HepG2 (cell line): ENCODE measurements around the gene ACTG2. TPM values are rescaled to one million over a fixed set of nuclear protein-coding genes. Genes with fewer than 3 reads are reported as not detected.

Experiments
- BCL3 ChIP-seq: sonication (generic); formaldehyde crosslinking; IDR thresholded peaks from 2 replicates; pipeline ENCODE4 v1.5.1; 2020; ENCODE audit warnings: mild to moderate bottlenecking, missing genetic modification reagents, moderate library complexity
- CREB1 ChIP-seq, 2 experiments: fragments of 450-650 bp in 1 of 2; IDR thresholded peaks; 2 replicates each; pipeline ENCODE4 v1.6.1; 2016 to 2017; ENCODE audit warnings: control low read depth in 1 of 2, mild to moderate bottlenecking in 1 of 2, missing compliant biosample characterization in 1 of 2, missing genetic modification characterization in 1 of 2
- FOXK2 ChIP-seq: fragments of 450-650 bp; IDR thresholded peaks from 2 replicates; pipeline ENCODE4 v1.6.1; 2016
- GPBP1L1 ChIP-seq: sonication (generic); formaldehyde crosslinking; IDR thresholded peaks from 2 replicates; pipeline ENCODE4 v1.5.0; 2020; ENCODE audit warnings: mild to moderate bottlenecking, missing genetic modification reagents
- HBP1 ChIP-seq: IDR thresholded peaks from 2 replicates; pipeline ENCODE4 v1.6.1; 2016; ENCODE audit warnings: low read depth, control low read depth
- HMG20B ChIP-seq: conservative IDR thresholded peaks from 2 replicates; pipeline ENCODE4 v1.6.1; 2016; ENCODE audit warnings: missing genetic modification reagents, missing compliant biosample characterization
- IRF1 ChIP-seq: sonication (generic); formaldehyde crosslinking; IDR thresholded peaks from 2 replicates; pipeline ENCODE4 v1.4.0; 2020; ENCODE audit warnings: low read depth, mild to moderate bottlenecking, missing genetic modification reagents
- MAF1 ChIP-seq: sonication (generic); formaldehyde crosslinking; IDR thresholded peaks from 2 replicates; pipeline ENCODE4 v1.5.0; 2020; ENCODE audit warnings: missing genetic modification reagents, borderline replicate concordance
- MZF1 ChIP-seq: sonication (generic); formaldehyde crosslinking; IDR thresholded peaks from 2 replicates; pipeline ENCODE4 v1.8.1; 2023; ENCODE audit warnings: mild to moderate bottlenecking, missing genetic modification reagents, borderline replicate concordance
- REXO4 ChIP-seq: sonication (generic); formaldehyde crosslinking; IDR thresholded peaks from 2 replicates; pipeline ENCODE4 v1.8.0; 2022; ENCODE audit warnings: missing genetic modification reagents, mild to moderate bottlenecking, borderline replicate concordance
- SAFB2 ChIP-seq: sonication (generic); formaldehyde crosslinking; IDR thresholded peaks from 2 replicates; pipeline ENCODE4 v1.5.1; 2020; ENCODE audit warnings: missing genetic modification reagents, low read depth, mild to moderate bottlenecking, borderline replicate concordance
- TERF1 ChIP-seq: sonication (generic); formaldehyde crosslinking; IDR thresholded peaks from 2 replicates; pipeline ENCODE4 v1.8.0; 2022; ENCODE audit warnings: mild to moderate bottlenecking, missing genetic modification reagents, moderate library complexity
- ZKSCAN1 ChIP-seq: fragments of 150-350 bp; IDR thresholded peaks from 2 replicates; pipeline ENCODE4 v1.6.1; 2014; ENCODE audit warnings: low read length
- ZNF232 ChIP-seq: sonication (generic); formaldehyde crosslinking; IDR thresholded peaks from 2 replicates; pipeline ENCODE4 v1.4.0; 2020; ENCODE audit warnings: missing genetic modification reagents, borderline replicate concordance
- ZNF557 ChIP-seq: sonication (generic); formaldehyde crosslinking; IDR thresholded peaks from 2 replicates; pipeline ENCODE4 v1.4.0; 2020; ENCODE audit warnings: missing genetic modification reagents
- ZNF580 ChIP-seq: IDR thresholded peaks from 2 replicates; pipeline ENCODE4 v1.6.1; 2016; ENCODE audit warnings: low read depth, borderline replicate concordance
- ZNF616 ChIP-seq: sonication (generic); formaldehyde crosslinking; IDR thresholded peaks from 2 replicates; pipeline ENCODE4 v1.5.0; 2020; ENCODE audit warnings: low read depth, mild to moderate bottlenecking, missing genetic modification reagents
- ZNF782 ChIP-seq: sonication (generic); formaldehyde crosslinking; IDR thresholded peaks from 2 replicates; pipeline ENCODE4 v1.4.0; 2020; ENCODE audit warnings: missing genetic modification reagents, mild to moderate bottlenecking, borderline replicate concordance
- ZNF792 ChIP-seq: IDR thresholded peaks from 2 replicates; pipeline ENCODE4 v1.6.1; 2016
- polyA plus RNA-seq, 8 experiments: library from polyadenylated mRNA; depleted of rRNA in 3 of 8; stranded (reverse) in 7 of 8; unstranded in 1 of 8; fragments of >200 nt; fragmentation: Illumina TruSeq in 4 of 8; extraction: Trizol in 4 of 8; gene quantifications; 2 replicates each; pipeline versions ENCODE4 v1.2.1 to v1.2.3, GENCODE V29; 2011 to 2016; ENCODE audit warnings: low read depth in 4 of 8, missing spikeins in 1 of 8, mixed read lengths in 1 of 8; ENCODE audit not compliant: insufficient read depth in 1 of 8
- total RNA-seq, 5 experiments: library from RNA; depleted of rRNA; stranded (reverse); fragments of >200 nt; fragmentation: Illumina TruSeq; extraction: Trizol; gene quantifications; 2 replicates each; pipeline ENCODE4 v1.2.3, GENCODE V29; 2016; ENCODE audit warnings: low read depth in 1 of 5

ACTG2 gene
- total and polyA plus RNA-seq, 2 of the 13 experiments (the other 11 are each of a cell fraction or from before 2014, with no cell fraction given): 0.13 TPM; not detected in 1

GRCh38 chr2:73926493-73927327 lies 33.9 kb downstream of the ACTG2 start, which contains the start of gene DGUOK (continued):
- TF ChIP-seq HBP1 (CRISPR knock-in tag): peak; percentile 93
- no peak for TF ChIP-seq TERF1 (CRISPR knock-in tag)
- TF ChIP-seq ZKSCAN1: no peak
- no peak for TF ChIP-seq REXO4 (CRISPR knock-in tag)
- TF ChIP-seq CREB1 (IDR thresholded peaks at IDR 0.05): peak; percentile 96
- TF ChIP-seq CREB1 (CRISPR knock-in tag; IDR thresholded peaks at IDR 0.05): peak; percentile 98
- TF ChIP-seq SAFB2: no peak; the same call in 1 of the 2 replicates
- TF ChIP-seq ZNF782 (CRISPR knock-in tag): peak; percentile 99
- TF ChIP-seq ZNF232 (CRISPR knock-in tag): peak; percentile 74; the same call in 1 of the 2 replicates
- no peak for TF ChIP-seq FOXK2
- TF ChIP-seq ZNF616 (CRISPR knock-in tag): no peak
- no peak for TF ChIP-seq GPBP1L1 (CRISPR knock-in tag)
- TF ChIP-seq MAF1 (CRISPR knock-in tag): 0 out of 2 replicates have a peak, but pooled peaks have one; percentile 87
- no peak; the same call in 1 of the 2 replicates for TF ChIP-seq MZF1 (CRISPR knock-in tag)
- TF ChIP-seq IRF1 (CRISPR knock-in tag): no peak
- peak; percentile 47; the same call in 1 of the 2 replicates for TF ChIP-seq HMG20B (CRISPR knock-in tag)
- TF ChIP-seq ZNF792 (CRISPR knock-in tag): peak; percentile 53; the same call in 1 of the 2 replicates
- TF ChIP-seq ZNF580 (CRISPR knock-in tag): peak; percentile 98
- peak; percentile 70; the same call in 1 of the 2 replicates for TF ChIP-seq ZNF557
- peak; percentile 81 for TF ChIP-seq BCL3 (CRISPR knock-in tag)
